ENCODE data around the gene OR10Z1.

The OR10Z1 gene

GRCh38 chr1:158604968-158605367 lies at the start of gene OR10Z1:
Gene OR10Z1, plus strand, starts transcription at chr1:158605268. Its CDS starts 1,171 bp downstream, at chr1:158606439.
- DNase-seq (ENCODE audit: low spot score), result no peak
- in situ Hi-C loops (cut with MboI; ENCODE audit: low pct_unique_long_range_greater_than_20kb, low sequenced_read_pairs, unreplicated experiment), result no loop called here
- TF ChIP-seq CTCF (IDR thresholded peaks at IDR 0.05; ENCODE audit: extremely low read depth, insufficient read depth, missing control alignments), result no peak

DNA sequence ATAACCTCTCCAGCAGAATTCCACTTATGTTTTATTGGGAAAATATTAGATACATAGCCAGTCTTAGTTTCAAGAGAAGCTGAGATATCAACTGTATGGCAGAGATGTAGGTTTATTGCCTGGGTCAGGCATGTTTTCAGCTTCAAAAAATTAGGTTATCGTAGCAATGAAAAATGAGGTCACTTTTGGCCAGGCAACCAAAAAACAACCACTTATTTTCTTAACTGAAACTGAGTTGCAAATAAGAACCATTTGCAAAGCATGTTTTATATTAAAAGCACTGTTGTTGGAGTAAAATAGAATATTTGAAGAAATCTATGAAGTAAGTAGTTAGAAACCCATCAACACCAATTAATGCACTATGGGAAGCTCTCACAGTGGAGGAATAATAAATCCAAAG lies 45.4 kb upstream of the OR10Z1 start:
- TF ChIP-seq CTCF (IDR thresholded peaks at IDR 0.05; ENCODE audit: extremely low read depth, insufficient read depth, missing control alignments), result no peak
- DNase-seq (ENCODE audit: low spot score), result no peak
- in situ Hi-C loops (cut with MboI; ENCODE audit: low pct_unique_long_range_greater_than_20kb, low sequenced_read_pairs, unreplicated experiment), result no loop called here

DNA sequence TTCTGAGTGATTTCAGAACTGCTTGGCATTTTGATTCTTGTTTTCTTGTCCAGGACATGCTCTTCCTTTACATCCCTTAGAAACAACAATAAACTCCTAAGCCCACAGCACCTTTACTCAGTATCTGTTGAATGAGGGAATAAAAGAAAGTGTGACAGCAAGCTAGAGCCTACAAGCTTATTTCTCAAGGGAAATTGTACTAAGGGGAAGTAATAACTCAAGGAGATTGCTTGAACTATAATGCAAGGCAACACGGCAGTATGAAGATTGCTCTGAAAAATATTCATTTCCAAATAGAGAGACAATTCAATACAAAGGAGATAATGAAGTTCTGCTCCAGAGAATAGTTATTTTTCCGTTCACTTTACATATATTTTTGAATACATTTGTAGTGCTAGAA lies 41.2 kb upstream of the OR10Z1 start:
- TF ChIP-seq CTCF (IDR thresholded peaks at IDR 0.05; ENCODE audit: extremely low read depth, insufficient read depth, missing control alignments), result no peak
- in situ Hi-C loops (cut with MboI; ENCODE audit: low pct_unique_long_range_greater_than_20kb, low sequenced_read_pairs, unreplicated experiment), result no loop called here
- DNase-seq (ENCODE audit: low spot score), result no peak

- DNase-seq (ENCODE audit: low spot score), result no peak
- TF ChIP-seq CTCF (IDR thresholded peaks at IDR 0.05; ENCODE audit: extremely low read depth, insufficient read depth, missing control alignments), result no peak
- in situ Hi-C loops (cut with MboI; ENCODE audit: low pct_unique_long_range_greater_than_20kb, low sequenced_read_pairs, unreplicated experiment), result no loop called here
Observed at GRCh38 chr1:158564608-158565007, 40.5 kb upstream of the OR10Z1 start.

GRCh38 chr1:158570480-158570879 lies 34.6 kb upstream of the OR10Z1 start, which contains the start of gene OR6P1:
Gene OR6P1, minus strand, starts transcription at chr1:158570580. Its CDS starts 6,976 bp downstream, at chr1:158563604.
- DNase-seq (ENCODE audit: low spot score), result no peak
- TF ChIP-seq CTCF (IDR thresholded peaks at IDR 0.05; ENCODE audit: extremely low read depth, insufficient read depth, missing control alignments), result no peak
- in situ Hi-C loops (cut with MboI; ENCODE audit: low pct_unique_long_range_greater_than_20kb, low sequenced_read_pairs, unreplicated experiment), result no loop called here

DNA sequence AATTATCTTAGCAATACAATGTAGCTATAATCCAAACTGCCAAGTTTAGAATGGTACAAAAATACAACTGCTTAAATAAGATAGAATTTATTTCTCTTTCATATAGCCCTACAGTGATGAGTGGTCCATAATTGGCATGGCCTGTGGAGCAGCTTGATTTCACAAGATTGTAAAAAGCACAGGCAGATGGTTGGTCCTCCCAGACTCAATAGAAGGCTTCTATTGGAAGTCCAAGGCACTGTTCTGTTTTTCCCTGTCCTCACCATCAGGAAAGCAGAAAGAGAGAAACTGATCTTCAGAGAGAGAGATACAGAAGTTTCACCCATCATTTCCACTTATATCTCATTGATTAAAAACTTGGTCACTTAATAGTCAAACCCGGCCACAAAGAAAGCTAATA lies 32.8 kb upstream of the OR10Z1 start:
- no peak for TF ChIP-seq CTCF (IDR thresholded peaks at IDR 0.05; ENCODE audit: extremely low read depth, insufficient read depth, missing control alignments)
- in situ Hi-C loops (cut with MboI; ENCODE audit: low pct_unique_long_range_greater_than_20kb, low sequenced_read_pairs, unreplicated experiment), result no loop called here
- DNase-seq (ENCODE audit: low spot score), result no peak

- in situ Hi-C loops (cut with MboI; ENCODE audit: low pct_unique_long_range_greater_than_20kb, low sequenced_read_pairs, unreplicated experiment), result no loop called here
- TF ChIP-seq CTCF (IDR thresholded peaks at IDR 0.05; ENCODE audit: extremely low read depth, insufficient read depth, missing control alignments), result no peak
- no peak for DNase-seq (ENCODE audit: low spot score)
Observed at GRCh38 chr1:158577561-158577960, 27.5 kb upstream of the OR10Z1 start.
